SU-DHL-6 (cell line): ENCODE measurements around the gene C12orf43.

Experiments used
- H2AFZ ChIP-seq: fragments of 200-600 bp; sonication (generic); 2 replicates; pipeline ENCODE4 v1.6.1; 2014; ENCODE audit warnings: low read depth, mild to moderate bottlenecking, moderate library complexity, mixed read lengths, antibody characterized with exemption, low read length; ENCODE audit not compliant: severe bottlenecking
- H3F3A ChIP-seq: fragments of 200-600 bp; shearing (Covaris generic); 2 replicates; pipeline ENCODE4 v1.6.0; 2016; ENCODE audit warnings: antibody characterized with exemption, mild to moderate bottlenecking; ENCODE audit not compliant: insufficient read depth
- H3K27ac ChIP-seq: fragments of 200-600 bp; sonication (generic); 2 replicates; pipeline ENCODE4 v1.5.1; 2016; ENCODE audit warnings: low read depth, mild to moderate bottlenecking, low read length, moderate library complexity, mixed read lengths
- H3K27me3 ChIP-seq: fragments of 200-600 bp; sonication (generic), shearing (Covaris generic); 2 replicates; pipeline ENCODE4 v1.6.0; 2014; ENCODE audit warnings: mild to moderate bottlenecking, low read length
- H3K36me3 ChIP-seq: fragments of 200-600 bp; sonication (generic); 2 replicates; pipeline ENCODE4 v1.6.1; 2014; ENCODE audit warnings: mild to moderate bottlenecking, low read length, mixed read lengths
- H3K4me2 ChIP-seq: fragments of 300-600, 200-600 bp; shearing (Covaris generic), sonication (generic); 2 replicates; pipeline ENCODE4 v1.6.0; 2014; ENCODE audit warnings: low read length, low read depth, mild to moderate bottlenecking; ENCODE audit not compliant: poor library complexity, severe bottlenecking
- H3K4me3 ChIP-seq: fragments of 200-600 bp; sonication (generic); 2 replicates; pipeline ENCODE4 v1.5.1; 2014; ENCODE audit warnings: antibody characterized with exemption, low read length, mild to moderate bottlenecking, mixed read lengths; ENCODE audit not compliant: insufficient read depth, poor library complexity, severe bottlenecking
- H3K79me2 ChIP-seq: fragments of 200-600 bp; sonication (generic); 2 replicates; pipeline ENCODE4 v1.6.1; 2014; ENCODE audit warnings: mild to moderate bottlenecking, low read length, moderate library complexity; ENCODE audit not compliant: insufficient read depth
- H3K9ac ChIP-seq: fragments of 200-600 bp; sonication (generic); 2 replicates; pipeline ENCODE4 v1.7.0; 2014; ENCODE audit warnings: mild to moderate bottlenecking, low read length
- H3K9me2 ChIP-seq: fragments of 200-600 bp; sonication (generic); replicated peaks from 2 replicates; pipeline ENCODE4 v1.6.1; 2014; ENCODE audit warnings: low read length; ENCODE audit not compliant: insufficient read depth
- H3K9me3 ChIP-seq: fragments of 200-600 bp; sonication (generic); 2 replicates; pipeline ENCODE4 v1.6.1; 2014; ENCODE audit warnings: low read length, mixed read lengths; ENCODE audit not compliant: insufficient read depth
- H4K20me1 ChIP-seq: fragments of 200-600 bp; sonication (generic); 2 replicates; pipeline ENCODE4 v1.6.1; 2014; ENCODE audit warnings: low read depth, mild to moderate bottlenecking, antibody characterized with exemption, low read length, moderate library complexity, mixed read lengths
- EZH2phosphoT487 ChIP-seq: fragments of 200-600 bp; sonication (generic), shearing (Covaris generic); conservative IDR thresholded peaks from 2 replicates; pipeline ENCODE4 v1.6.1; 2018; ENCODE audit warnings: mild to moderate bottlenecking, antibody characterized with exemption, low read length, moderate library complexity, mixed read lengths
- TF ChIP-seq, protein P1 (sequence below): fragments of 200-600 bp; sonication (generic); IDR thresholded peaks from one replicate; pipeline ENCODE4 v1.5.1; 2017; ENCODE audit warnings: antibody characterized with exemption, mild to moderate bottlenecking, low read length, moderate library complexity; ENCODE audit not compliant: insufficient read depth, poor library complexity, severe bottlenecking

The C12orf43 gene

DNA sequence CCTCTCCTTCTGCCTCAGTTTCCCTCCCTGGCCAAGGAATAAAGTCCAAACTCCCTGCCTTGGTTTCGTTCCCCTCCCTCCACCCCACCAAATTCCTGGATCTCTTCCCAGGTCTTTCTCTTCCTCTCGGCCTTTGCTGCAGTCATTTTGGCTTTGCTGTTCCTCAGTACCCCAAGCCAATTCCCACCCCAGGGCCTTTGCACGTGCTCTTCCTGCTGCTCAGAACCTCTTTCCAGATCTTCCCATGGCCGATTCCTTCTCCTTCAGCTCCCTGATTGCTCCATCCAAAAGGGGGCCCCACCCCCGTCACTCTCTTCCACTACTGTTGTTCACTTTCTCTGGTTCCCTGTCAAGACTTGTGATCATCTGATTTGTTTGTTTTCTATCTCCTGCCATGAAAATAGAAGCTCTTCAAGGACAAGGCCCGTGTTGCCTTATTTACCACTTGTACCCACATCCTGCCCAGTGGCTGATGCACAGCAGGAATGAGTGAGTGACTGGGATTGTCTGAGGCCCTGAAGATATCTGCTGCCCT lies 34.8 kb downstream of the C12orf43 start:
- no peak for TF ChIP-seq EZH2phosphoT487
- no peak overlapping the region for H2AFZ ChIP-seq
- no peaks in the 10 kb centered on the region for H3K79me2 ChIP-seq
- H3K9me2 ChIP-seq: no peaks in the 10 kb centered on the region
- no peak overlapping the region for H3K4me3 ChIP-seq
- H3K4me2 ChIP-seq: no peak overlapping the region
- no peak overlapping the region for H3K27ac ChIP-seq
- no peaks in the 10 kb centered on the region for H3F3A ChIP-seq
- no peak overlapping the region for H3K9ac ChIP-seq
- H3K27me3 ChIP-seq: no peaks in the 10 kb centered on the region
- no peaks in the 10 kb centered on the region for H3K36me3 ChIP-seq
- H3K9me3 ChIP-seq: no peaks in the 10 kb centered on the region
- H4K20me1 ChIP-seq: no peaks in the 10 kb centered on the region

DNA sequence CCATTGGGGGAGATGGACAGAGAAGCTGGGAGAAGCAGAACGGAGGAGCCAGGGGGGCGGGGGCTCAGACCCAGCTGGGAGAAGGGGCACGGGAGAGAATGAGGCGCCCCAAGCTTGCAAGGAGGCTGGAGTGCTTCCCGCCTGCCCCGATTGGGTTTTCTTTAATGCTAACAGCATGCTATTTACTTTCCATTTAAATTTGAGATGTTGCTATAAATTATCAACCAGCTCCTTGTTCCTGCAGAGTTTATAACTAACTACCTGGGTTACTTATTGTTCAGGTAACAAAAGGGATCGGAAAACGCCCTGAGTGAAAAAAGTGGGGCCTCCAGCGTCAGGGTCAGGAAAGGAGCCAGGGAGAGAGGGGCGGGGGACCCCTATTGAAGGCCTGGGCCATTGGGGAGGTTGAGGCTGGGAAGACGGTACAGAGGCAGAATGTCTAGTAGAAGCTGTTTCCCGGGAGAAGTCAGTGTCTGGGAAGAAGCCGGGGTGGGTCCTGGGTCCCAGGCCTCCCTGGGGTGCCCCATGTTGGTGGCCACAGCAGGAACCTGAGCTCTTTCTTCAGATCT lies 35.4 kb downstream of the C12orf43 start:
- no peaks in the 10 kb centered on the region for H3K9me2 ChIP-seq
- H3F3A ChIP-seq: no peaks in the 10 kb centered on the region
- no peaks in the 10 kb centered on the region for H3K79me2 ChIP-seq
- H2AFZ ChIP-seq: no peak overlapping the region
- H3K36me3 ChIP-seq: no peaks in the 10 kb centered on the region
- H3K27me3 ChIP-seq: no peaks in the 10 kb centered on the region
- no peak overlapping the region for H3K4me2 ChIP-seq
- no peak overlapping the region for H3K4me3 ChIP-seq
- no peak overlapping the region for H3K9ac ChIP-seq
- TF ChIP-seq EZH2phosphoT487: no peak
- TF ChIP-seq, protein P1, sequence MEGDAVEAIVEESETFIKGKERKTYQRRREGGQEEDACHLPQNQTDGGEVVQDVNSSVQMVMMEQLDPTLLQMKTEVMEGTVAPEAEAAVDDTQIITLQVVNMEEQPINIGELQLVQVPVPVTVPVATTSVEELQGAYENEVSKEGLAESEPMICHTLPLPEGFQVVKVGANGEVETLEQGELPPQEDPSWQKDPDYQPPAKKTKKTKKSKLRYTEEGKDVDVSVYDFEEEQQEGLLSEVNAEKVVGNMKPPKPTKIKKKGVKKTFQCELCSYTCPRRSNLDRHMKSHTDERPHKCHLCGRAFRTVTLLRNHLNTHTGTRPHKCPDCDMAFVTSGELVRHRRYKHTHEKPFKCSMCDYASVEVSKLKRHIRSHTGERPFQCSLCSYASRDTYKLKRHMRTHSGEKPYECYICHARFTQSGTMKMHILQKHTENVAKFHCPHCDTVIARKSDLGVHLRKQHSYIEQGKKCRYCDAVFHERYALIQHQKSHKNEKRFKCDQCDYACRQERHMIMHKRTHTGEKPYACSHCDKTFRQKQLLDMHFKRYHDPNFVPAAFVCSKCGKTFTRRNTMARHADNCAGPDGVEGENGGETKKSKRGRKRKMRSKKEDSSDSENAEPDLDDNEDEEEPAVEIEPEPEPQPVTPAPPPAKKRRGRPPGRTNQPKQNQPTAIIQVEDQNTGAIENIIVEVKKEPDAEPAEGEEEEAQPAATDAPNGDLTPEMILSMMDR: no peak
- no peak overlapping the region for H3K27ac ChIP-seq
- H4K20me1 ChIP-seq: no peaks in the 10 kb centered on the region
- H3K9me3 ChIP-seq: no peaks in the 10 kb centered on the region

DNA sequence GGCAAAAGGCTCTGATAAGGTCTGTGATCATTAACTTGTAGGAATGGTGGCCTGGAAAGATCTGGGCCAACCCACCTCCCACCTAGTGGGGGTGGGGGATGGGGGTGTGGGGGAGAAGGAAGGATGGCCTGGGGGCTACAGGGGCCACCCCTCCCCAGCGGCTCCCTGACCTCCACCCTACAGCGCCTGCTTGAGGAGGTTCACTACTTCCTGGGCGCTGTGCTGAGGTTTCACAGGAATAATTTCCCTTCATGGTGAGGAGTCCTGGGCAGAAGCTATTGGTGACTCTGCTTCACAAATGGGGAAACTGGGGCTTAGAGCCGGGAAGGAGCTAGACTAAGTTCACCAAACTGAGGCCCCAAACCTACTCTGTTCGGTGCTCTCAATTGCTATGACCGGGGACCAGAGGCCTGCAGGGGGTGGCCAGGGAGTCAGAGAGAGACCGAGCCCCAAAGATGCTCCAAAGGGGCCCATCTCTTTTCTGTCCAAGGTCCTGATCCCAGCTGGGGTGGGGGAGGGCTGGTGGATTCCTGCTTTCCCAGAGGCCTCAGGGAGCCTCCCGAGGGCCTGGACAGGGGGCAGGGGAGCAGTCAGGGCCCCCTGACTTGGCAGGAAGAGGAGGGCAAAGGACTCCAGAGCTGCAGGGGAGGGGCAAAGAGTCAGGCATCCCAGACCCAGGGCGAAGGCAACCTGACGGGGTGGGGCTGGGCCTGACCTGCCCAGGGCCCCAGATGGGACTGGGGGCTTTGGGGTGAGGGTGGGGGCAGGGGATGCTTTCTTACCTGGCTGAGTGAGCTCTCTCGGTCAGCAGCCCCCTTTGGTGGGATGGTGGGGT lies 36.2 kb downstream of the C12orf43 start:
- Histone ChIP-seq H3K9ac (no peak overlapping the region), H2AFZ (no peak overlapping the region), H3K36me3 (no peaks in the 10 kb centered on the region), H3K9me3 (no peaks in the 10 kb centered on the region), H3K4me3 (no peak overlapping the region), H3K27ac (no peak overlapping the region), H3K9me2 (no peaks in the 10 kb centered on the region), H3K27me3 (no peaks in the 10 kb centered on the region), H4K20me1 (no peaks in the 10 kb centered on the region), H3K4me2 (no peak overlapping the region), H3K79me2 (no peaks in the 10 kb centered on the region), H3F3A (no peaks in the 10 kb centered on the region)
- TF ChIP-seq, protein P1: no peak
- no peak for TF ChIP-seq EZH2phosphoT487
